Ramos (cell line): ENCODE data around the gene TPP1.

Experiments used
- in situ Hi-C: fragments of 300-500 bp; cut with MboI; formaldehyde crosslinking; loops from one replicate; pipeline ENCODE4 v1.14.3; 2022; ENCODE audit warnings: low sequenced_read_pairs; ENCODE audit not compliant: unreplicated experiment

Gene TPP1

GRCh38 chr11:6614446-6614845 lies 4.8 kb downstream of the TPP1 start:
- in situ Hi-C loops, result no loop called here

GRCh38 chr11:6613496-6613895 lies 5.7 kb downstream of the TPP1 start:
- in situ Hi-C loops, result no loop called here

GRCh38 chr11:6612213-6613041 lies 6.8 kb downstream of the TPP1 start, which contains the start of gene TAF10:
Gene TAF10, minus strand, starts transcription at chr11:6612216. Its CDS starts 27 bp downstream, at chr11:6612189.
- in situ Hi-C loops, result no loop called here

- in situ Hi-C loops, result no loop called here
Measured at GRCh38 chr11:6611963-6612212, 7.3 kb downstream of the TPP1 start.

- in situ Hi-C loops, result no loop called here
Measured at GRCh38 chr11:6611092-6611962, 7.9 kb downstream of the TPP1 start.

- in situ Hi-C loops, result no loop called here
Measured at GRCh38 chr11:6610591-6610990, 8.6 kb downstream of the TPP1 start.

GRCh38 chr11:6609502-6610015 lies 9.7 kb downstream of the TPP1 start:
- in situ Hi-C loops, result no loop called here

GRCh38 chr11:6608726-6609501 lies 10.3 kb downstream of the TPP1 start:
- in situ Hi-C loops, result no loop called here

GRCh38 chr11:6608011-6608410 lies 11.2 kb downstream of the TPP1 start:
- in situ Hi-C loops, result no loop called here

- in situ Hi-C loops, result no loop called here
Measured at GRCh38 chr11:6607190-6607795, 11.9 kb downstream of the TPP1 start.

GRCh38 chr11:6606471-6607189 lies 12.6 kb downstream of the TPP1 start:
- in situ Hi-C loops, result no loop called here

- in situ Hi-C loops, result no loop called here
Measured at GRCh38 chr11:6604790-6605189, 14.4 kb downstream of the TPP1 start.

- in situ Hi-C loops, result no loop called here
Measured at GRCh38 chr11:6604081-6604626, 15.1 kb downstream of the TPP1 start.

- in situ Hi-C loops, result no loop called here
Measured at GRCh38 chr11:6603287-6604080, 15.7 kb downstream of the TPP1 start, which contains the start of the genes ILK and RRP8. Gene ILK, plus strand, starts transcription at chr11:6603774. Its CDS starts 498 bp downstream, at chr11:6604272. Gene RRP8, minus strand, starts transcription at chr11:6603616. Its CDS starts 114 bp downstream, at chr11:6603502.

GRCh38 chr11:6602096-6602940 lies 16.9 kb downstream of the TPP1 start:
- in situ Hi-C loops, result no loop called here

- in situ Hi-C loops, result no loop called here
Measured at GRCh38 chr11:6601041-6601461, 18.2 kb downstream of the TPP1 start.

- in situ Hi-C loops, result no loop called here
Measured at GRCh38 chr11:6599881-6600390, 19.3 kb downstream of the TPP1 start.
